Measurements from ENCODE around the gene ANKRD17.

- TF ChIP-seq GATA2 (IDR thresholded peaks at IDR 0.05; ENCODE audit: low read depth, low read length) (no peak), GATA3 (IDR thresholded peaks at IDR 0.05; ENCODE audit: low read depth, low read length) (no peak)
Measured at GRCh38 chr4:73172161-73172560, 86.4 kb downstream of the ANKRD17 start.

Measured in SH-SY5Y (cell line).